ENCODE data around the gene DDX4.
"Not testable (repeated sequence)": the region's sequence is repeated elsewhere in the genome, so short reads cannot be mapped to it uniquely, and the experiment has no call there.

Gene DDX4

GRCh38 chr5:55737793-55738192 lies at the start of gene DDX4:
Gene DDX4, plus strand, starts transcription at chr5:55738061. Its CDS starts 903 bp downstream, at chr5:55738964.
- Mint-ChIP-seq H3K27me3 (ENCODE audit: low read depth, poor library complexity) (no peaks in the 10 kb centered on the region), H3K36me3 (ENCODE audit: low read depth) (no peaks in the 10 kb centered on the region), H3K27ac (no peak within 1 kb of the TSS), H3K4me3 (no peak within 1 kb of the TSS), H3K4me1 (no peaks in the 10 kb centered on the region), H3K9me3 (peaks cover 4% of the 10 kb centered on the region)
- no peak for TF ChIP-seq CTCF (IDR thresholded peaks at IDR 0.05)
- DNase-seq, result no peak

- no peak overlapping the region for H3K27ac Mint-ChIP-seq
- peaks cover 27% of the 10 kb centered on the region for H3K36me3 Mint-ChIP-seq (ENCODE audit: low read depth)
- TF ChIP-seq CTCF (IDR thresholded peaks at IDR 0.05), result peak; percentile 60
- H3K4me3 Mint-ChIP-seq, result no peak overlapping the region
- H3K9me3 Mint-ChIP-seq, result peaks cover 13% of the 10 kb centered on the region
- no peak for DNase-seq
- H3K27me3 Mint-ChIP-seq (ENCODE audit: low read depth, poor library complexity), result no peaks in the 10 kb centered on the region
- no peaks in the 10 kb centered on the region for H3K4me1 Mint-ChIP-seq
These were observed 46.4 kb upstream of the DDX4 start for GRCh38 chr5:55691265-55692105.

- DNase-seq, result no peak
- peaks cover 14% of the 10 kb centered on the region for H3K9me3 Mint-ChIP-seq
- H3K27me3 Mint-ChIP-seq (ENCODE audit: low read depth, poor library complexity), result no peaks in the 10 kb centered on the region
- H3K36me3 Mint-ChIP-seq (ENCODE audit: low read depth), result peaks cover 28% of the 10 kb centered on the region
- H3K4me3 Mint-ChIP-seq, result no peak overlapping the region
- no peaks in the 10 kb centered on the region for H3K4me1 Mint-ChIP-seq
- TF ChIP-seq CTCF (IDR thresholded peaks at IDR 0.05), result no peak
- no peak overlapping the region for H3K27ac Mint-ChIP-seq
These were observed 45.8 kb upstream of the DDX4 start for GRCh38 chr5:55692106-55692417.

- DNase-seq, result no peak
- H3K27me3 Mint-ChIP-seq (ENCODE audit: low read depth, poor library complexity), result no peaks in the 10 kb centered on the region
- peaks cover 28% of the 10 kb centered on the region for H3K36me3 Mint-ChIP-seq (ENCODE audit: low read depth)
- H3K27ac Mint-ChIP-seq, result no peak overlapping the region
- peaks cover 18% of the 10 kb centered on the region for H3K9me3 Mint-ChIP-seq
- H3K4me3 Mint-ChIP-seq, result no peak overlapping the region
- H3K4me1 Mint-ChIP-seq, result no peaks in the 10 kb centered on the region
- TF ChIP-seq CTCF (IDR thresholded peaks at IDR 0.05), result no peak
These were observed 45.4 kb upstream of the DDX4 start for GRCh38 chr5:55692509-55692908.

GRCh38 chr5:55694152-55694830 lies 43.6 kb upstream of the DDX4 start:
- no peak for DNase-seq
- H3K4me1 Mint-ChIP-seq, result no peaks in the 10 kb centered on the region
- TF ChIP-seq CTCF (IDR thresholded peaks at IDR 0.05), result peak; percentile 25

GRCh38 chr5:55696704-55697103 lies 41.2 kb upstream of the DDX4 start:
- not testable (repeated sequence) for H3K27ac Mint-ChIP-seq; H3K27me3 Mint-ChIP-seq (ENCODE audit: low read depth, poor library complexity); DNase-seq; H3K4me1 Mint-ChIP-seq; H3K4me3 Mint-ChIP-seq
- Mint-ChIP-seq H3K9me3 (peaks cover 35% of the 10 kb centered on the region), H3K36me3 (ENCODE audit: low read depth) (peaks cover 62% of the 10 kb centered on the region)

More at GRCh38 chr5:55694152-55694830, 43.6 kb upstream of the DDX4 start:
- Mint-ChIP-seq H3K27ac (no peak overlapping the region), H3K27me3 (ENCODE audit: low read depth, poor library complexity) (no peaks in the 10 kb centered on the region), H3K36me3 (ENCODE audit: low read depth) (peaks cover 38% of the 10 kb centered on the region), H3K4me3 (no peak overlapping the region), H3K9me3 (peaks cover 30% of the 10 kb centered on the region)

Data from nephron progenitor cell (in vitro differentiated cells).